Fibroblast of mammary gland (primary cell): ENCODE results near the gene PRPH.
A peak's percentile ranks its signal among the peaks of the same experiment; 100 is the strongest.
"Not testable (repeated sequence)": the region's sequence is repeated elsewhere in the genome, so short reads cannot be mapped to it uniquely, and the experiment has no call there.

ENCODE experiments used
- DNase-seq: peaks from one replicate; pipeline ENCODE4 v3.0.0-alpha.2; 2010; ENCODE audit warnings: low read depth
- H3K4me3 ChIP-seq: 2 replicates; pipeline ENCODE4 v1.5.1; 2011; ENCODE audit warnings: low read depth, mild to moderate bottlenecking, low read length, moderate library complexity; ENCODE audit not compliant: control insufficient read depth
- CTCF ChIP-seq: conservative IDR thresholded peaks from 2 replicates; pipeline ENCODE4 v1.5.1; 2011; ENCODE audit warnings: low read depth, low read length, inconsistent platforms; ENCODE audit not compliant: control insufficient read depth, insufficient read depth

Gene PRPH

DNA sequence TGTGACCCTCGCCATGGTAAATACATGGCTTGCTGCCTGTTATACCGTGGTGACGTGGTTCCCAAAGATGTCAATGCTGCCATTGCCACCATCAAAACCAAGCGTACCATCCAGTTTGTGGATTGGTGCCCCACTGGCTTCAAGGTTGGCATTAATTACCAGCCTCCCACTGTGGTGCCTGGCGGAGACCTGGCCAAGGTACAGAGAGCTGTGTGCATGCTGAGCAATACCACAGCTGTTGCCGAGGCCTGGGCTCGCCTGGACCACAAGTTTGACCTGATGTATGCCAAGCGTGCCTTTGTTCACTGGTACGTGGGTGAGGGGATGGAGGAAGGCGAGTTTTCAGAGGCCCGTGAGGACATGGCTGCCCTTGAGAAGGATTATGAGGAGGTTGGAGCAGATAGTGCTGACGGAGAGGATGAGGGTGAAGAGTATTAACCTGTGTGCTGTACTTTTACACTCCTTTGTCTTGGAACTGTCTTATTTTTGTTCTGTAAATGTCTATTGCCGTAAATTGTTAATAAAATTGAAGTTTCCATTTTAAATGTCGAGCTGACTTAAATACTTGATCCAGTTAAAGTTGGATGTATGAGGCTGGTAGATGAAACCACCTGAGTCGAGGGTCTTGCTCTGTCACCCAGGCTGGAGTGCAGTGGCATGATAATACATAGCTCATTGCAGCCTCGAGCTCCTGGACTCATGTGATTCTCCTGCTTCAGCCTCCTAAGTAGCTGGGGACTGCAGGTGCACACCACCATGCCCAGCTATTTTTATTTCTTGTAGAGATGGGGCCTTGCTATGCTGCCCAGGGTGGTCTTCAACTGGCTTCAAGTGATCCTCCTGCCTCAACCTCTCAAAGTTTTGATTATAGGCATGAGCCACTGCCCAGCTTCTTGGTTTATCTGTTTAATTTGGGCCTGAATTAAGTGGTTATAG lies 21.9 kb upstream of the PRPH start:
- TF ChIP-seq CTCF = no peak

GRCh38 chr12:49273726-49274395 lies 21.1 kb upstream of the PRPH start:
- no peak overlapping the region for H3K4me3 ChIP-seq
- DNase-seq = no peak
- no peak for TF ChIP-seq CTCF

More for the DNA sequence above, 21.9 kb upstream of the PRPH start:
- H3K4me3 ChIP-seq = no peak overlapping the region
- DNase-seq = no peak

DNA sequence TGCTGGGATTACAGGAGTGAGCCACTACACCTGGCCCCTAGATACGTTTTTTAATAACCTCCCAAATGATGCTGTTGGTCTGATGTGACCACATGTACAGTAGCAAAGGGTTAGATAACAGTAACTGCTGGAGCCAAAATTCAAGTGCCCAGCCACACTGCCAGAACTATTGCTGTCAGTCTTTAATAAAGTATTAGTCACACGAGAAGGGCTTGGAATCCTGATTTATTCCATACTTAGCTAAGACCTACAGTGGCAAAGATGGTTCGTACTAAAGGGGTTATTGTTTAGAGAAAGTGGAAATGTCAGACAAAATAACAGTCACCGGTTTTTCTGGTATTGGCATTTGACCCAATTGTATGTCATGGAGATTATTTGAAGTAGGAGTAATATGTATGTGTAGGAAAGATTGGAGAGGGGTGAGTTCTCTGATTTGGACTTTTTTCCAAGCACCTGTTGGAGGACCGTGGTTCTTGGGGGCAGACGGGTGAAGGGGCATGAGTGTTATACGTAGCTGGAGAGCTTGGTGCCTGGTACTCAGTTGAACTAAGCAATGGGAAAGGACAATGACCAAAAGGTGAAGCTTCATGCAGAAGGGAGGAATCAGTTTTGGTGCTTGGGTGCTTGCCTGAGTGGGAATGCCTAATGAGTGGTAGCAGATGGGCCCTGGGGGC lies 20.4 kb upstream of the PRPH start:
- no peak for TF ChIP-seq CTCF
- DNase-seq = peak; percentile 18
- no peak overlapping the region for H3K4me3 ChIP-seq

DNA sequence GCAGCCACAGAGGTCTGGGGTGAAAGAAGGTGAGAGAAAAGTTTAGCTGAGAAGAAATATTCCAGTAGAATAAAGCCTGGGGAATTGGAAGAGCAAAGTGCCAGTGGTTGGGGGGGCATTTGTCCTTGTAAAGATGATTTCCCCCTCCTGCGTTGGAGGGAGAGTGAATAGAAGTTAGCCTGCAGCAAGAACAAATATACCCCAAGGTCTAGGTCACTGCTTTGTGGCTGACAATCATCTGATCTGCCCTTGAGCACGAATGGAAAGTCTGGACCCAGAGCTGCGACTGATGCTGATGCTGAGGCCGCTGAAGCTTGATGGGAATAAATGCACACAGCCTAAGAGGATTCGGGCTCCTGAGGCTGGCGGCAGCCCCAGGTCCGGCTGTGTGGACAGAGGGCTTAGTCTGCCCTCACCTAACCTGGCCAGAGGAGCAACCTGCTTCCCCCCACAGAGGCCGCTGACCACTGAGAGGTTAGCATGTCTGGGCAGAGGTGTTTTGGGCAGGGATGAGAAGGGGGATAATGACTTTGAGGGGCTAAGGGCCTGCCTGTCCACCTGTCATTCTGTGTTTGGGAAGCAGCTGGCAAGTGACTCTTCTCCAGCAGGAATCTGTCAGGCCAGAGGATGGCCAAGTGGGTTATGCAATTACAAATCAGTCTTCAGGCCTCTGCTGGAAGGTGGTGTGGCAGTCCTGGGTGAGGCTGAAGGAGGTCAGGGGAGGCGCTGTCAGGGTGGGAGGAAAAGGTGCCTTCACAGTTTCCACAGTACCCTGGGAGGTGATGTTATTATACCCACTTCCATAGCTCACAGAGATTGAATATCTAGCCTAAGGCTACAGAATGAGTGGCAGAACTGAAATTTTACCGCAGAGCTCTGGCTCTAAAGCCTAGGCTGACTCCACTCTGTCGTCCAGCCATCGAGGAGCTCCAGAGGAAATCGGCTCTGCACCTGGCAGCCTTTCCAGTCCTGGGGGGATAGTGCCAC lies 18.4 kb upstream of the PRPH start:
- no peak overlapping the region for H3K4me3 ChIP-seq
- TF ChIP-seq CTCF = no peak
- DNase-seq = no peak

- H3K4me3 ChIP-seq = no peak overlapping the region
- DNase-seq = no peak
- no peak for TF ChIP-seq CTCF
Observed at GRCh38 chr12:49277466-49277865, 17.5 kb upstream of the PRPH start.

DNA sequence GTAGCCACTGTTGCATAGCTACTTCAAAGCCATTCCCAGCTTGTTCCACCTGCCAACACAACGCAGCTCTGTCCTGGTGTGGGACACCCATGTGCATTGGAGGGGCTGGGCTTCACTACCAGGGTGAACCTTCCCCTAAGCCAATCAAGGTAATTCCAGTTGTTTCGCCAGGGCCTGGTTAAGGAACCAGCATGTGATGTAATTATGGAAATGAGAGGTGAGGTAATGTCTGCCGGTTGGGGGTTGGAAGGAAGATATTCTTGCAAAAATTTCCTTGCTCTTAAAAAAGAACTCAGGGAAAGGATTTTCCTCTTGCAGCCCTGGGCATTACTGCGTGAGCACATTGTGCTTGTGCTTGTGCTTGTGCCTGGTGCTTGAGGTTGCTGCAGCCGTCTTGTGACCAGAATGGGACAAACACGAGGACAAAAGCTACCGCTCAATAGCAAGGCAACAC lies 15.2 kb upstream of the PRPH start:
- H3K4me3 ChIP-seq = no peak overlapping the region
- TF ChIP-seq CTCF = no peak
- DNase-seq = no peak

GRCh38 chr12:49280545-49280944 lies 14.4 kb upstream of the PRPH start:
- H3K4me3 ChIP-seq, DNase-seq: not testable (repeated sequence)
